Left renal pelvis (tissue), 4 donors: ENCODE results near the gene PNKD. TPM values are rescaled to one million over a fixed set of nuclear protein-coding genes. Genes with fewer than 3 reads are reported as not detected.

Source experiments
- DNase-seq, 4 donors: peaks; one replicate each; pipeline ENCODE4 v3.0.0-alpha.2; 2013; ENCODE audit warnings: low read depth in 4 of 4, low spot score in 3 of 4
- polyA plus RNA-seq, 4 donors: library from polyadenylated mRNA; unstranded; fragments of 120-200 nt; gene quantifications; one replicate each; pipeline ENCODE4 v1.2.1, GENCODE V29; 2013; ENCODE audit not compliant: insufficient read length in 4 of 4

Gene PNKD
- polyA plus RNA-seq, 4 donors, result 46.5 to 127 (median 96.1) TPM

DNA sequence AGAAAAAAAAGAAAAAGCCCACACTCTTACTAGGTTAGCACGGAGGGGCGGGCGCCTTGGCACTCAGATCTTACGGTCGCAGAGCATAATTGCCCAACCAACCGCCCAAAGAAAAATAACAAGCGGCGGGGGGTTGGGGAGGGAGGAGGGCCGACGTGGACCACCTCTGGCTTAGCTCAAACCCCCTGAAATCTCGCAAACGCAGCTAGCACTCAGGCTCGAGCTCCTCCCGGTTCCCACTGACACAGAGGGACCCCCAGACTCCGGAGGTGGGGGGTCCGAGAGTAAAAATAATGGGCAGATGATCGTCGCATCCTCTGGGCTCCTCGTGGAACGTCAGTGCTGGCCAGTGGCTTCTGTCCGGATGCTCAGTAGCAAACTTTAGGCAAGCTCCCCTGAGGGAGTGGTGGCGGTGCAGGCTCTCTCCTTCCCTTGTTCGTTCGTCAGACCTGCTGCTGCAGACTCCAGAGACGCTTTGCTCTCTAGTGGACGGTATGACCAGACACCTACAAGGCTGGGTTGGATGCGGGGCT, 98.4 kb downstream of the PNKD start:
- no peak for DNase-seq

DNA sequence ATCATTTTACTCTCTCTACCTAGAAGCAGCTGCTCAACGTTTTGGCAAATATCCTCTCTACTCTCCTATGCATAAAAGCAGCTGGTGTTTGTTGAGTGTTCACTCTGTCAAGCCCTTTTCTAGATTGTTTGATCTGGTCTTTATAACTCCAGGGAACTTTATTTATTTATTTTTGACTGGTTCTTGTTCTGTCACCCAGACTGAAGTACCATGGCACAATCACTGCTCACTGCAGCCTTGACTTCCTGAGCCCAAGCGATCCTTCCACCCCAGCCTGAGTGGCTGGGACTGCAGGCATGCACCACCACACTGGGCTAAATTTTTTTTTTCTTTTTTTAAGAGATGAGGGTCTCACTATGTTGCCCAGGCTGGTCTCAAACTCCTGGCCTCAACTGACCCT, 99.0 kb downstream of the PNKD start:
- DNase-seq, result no peak

DNA sequence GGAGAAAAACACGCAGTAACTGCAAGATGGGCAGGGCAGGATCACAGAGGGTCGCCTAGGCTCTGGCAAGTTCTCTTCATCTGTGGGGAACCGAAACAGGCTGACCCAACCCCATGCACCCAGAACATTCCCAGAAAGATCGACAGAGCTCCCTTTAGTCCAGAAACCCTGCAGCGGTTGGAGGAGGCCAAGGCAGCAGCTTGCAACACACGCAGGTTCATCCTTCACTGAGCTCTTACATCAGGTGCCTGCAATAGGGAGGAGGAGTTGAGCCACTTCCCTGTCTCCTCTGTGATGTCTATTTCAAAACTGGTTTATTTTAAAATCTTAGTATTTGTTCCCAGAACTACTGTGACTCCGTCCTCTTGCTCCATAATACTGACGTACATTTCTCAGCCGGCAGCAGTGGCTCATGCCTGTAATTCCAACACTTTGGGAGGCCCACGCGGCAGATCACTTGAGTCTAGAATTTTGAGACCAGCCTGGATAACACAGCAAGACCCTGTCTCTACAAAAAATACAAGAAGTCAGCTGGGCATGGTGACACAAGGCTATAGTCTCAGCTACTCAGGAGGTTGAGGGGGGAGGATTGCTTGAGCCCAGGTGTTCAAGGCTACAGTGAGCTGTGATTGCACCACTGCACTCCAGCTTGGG, 100.2 kb downstream of the PNKD start:
- no peak for DNase-seq

DNA sequence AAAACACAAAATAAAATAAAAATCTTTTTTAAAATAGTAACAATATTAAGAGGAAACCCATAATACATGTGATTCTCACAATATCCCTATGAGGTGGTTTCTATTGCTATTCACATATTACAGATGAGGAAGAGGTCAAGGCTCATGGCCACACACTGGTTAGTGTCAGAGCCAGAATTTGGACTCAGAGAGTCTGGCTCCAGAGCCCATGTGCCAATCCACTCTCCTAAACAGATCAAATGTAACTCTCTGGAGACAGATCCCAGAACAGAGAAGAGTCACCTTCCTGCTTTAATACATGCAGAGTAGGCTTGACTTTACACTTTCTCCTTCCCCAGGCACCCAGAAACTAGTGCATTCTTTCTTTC, 101.6 kb downstream of the PNKD start:
- DNase-seq, result no peak

DNA sequence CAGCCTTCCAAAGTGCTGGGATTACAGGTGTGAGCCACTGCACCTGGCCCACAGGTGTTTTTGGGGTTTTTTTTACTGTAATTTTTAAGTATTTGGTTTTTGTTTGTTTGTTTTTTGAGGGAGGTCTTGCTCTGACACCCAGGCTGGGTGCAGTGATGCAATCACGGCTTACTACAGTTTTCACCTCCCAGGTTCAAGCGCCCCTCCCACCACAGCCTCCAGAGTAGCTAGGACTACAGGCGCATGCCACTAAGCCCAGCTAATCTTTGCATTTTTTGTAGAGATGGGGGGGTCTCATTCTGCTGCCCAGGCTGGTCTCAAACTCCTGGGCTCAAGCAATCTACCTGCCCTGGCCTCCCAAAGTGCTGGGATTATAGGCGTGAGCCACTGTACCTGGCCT, 104.5 kb downstream of the PNKD start:
- DNase-seq, result no peak

DNA sequence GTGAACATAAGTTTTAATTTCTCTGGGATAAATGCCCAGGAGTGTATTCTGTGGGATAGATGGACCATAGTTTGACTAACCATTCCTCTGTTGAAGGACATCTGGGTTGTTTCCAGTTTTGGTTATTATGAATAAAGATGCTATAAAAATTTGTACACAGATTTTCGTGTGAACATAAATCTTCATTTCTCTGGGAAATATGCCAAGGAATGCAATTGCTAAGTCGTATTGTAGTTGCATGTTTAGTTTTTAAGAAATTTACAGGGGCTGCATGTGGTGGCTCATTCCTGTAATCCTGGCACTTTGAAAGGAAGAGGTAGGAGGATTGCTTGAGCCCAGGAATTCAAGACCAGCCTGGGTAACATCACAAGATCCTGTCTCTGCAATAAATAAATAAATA, 104.9 kb downstream of the PNKD start:
- DNase-seq, result no peak

DNA sequence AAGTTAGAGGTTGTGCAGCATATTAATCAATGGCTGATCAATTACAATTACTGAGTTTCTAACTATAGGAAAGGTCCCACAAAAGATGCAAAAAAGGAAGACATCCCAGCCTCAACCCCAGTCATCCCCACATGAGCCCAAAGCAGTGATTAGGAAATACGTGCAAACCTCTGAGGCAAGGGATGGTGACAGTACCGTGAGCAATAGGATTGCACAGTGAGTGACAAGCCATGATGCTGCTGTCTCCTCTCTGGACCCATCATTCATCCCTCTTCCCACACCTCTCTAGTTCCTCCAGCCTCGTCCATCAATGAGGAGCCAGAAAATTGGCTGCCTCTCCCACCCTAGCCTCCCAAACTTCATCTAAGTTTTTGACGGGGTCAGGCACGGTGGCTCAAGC, 107.7 kb downstream of the PNKD start:
- DNase-seq, result no peak

DNA sequence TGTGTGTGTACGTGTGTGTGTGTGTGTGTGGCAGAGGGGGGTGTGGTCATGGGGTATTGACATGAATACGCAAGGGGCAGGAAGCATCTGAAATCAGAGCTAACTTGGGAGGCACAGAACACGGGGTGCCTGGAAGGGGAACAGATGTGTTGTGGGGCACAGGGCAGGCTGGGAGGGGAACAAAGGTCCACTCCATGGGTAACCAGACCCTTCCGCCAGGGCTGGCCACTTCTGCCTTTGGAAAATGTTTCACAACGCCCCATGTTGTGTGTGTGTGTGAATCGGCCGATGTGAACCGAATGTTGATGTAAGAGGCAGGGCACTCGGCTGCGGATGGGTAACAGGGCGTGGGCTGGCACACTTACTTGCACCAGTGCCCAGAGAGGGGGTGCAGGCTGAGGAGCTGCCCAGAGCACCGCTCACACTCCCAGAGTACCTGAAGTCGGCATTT, 111.6 kb downstream of the PNKD start, which contains the start of gene SLC11A1:
SLC11A1 (plus strand) TSS at position 358 of the 451 bp plus-strand sequence. CDS start 96 bp downstream, outside the sequence.
- DNase-seq, result no peak

DNA sequence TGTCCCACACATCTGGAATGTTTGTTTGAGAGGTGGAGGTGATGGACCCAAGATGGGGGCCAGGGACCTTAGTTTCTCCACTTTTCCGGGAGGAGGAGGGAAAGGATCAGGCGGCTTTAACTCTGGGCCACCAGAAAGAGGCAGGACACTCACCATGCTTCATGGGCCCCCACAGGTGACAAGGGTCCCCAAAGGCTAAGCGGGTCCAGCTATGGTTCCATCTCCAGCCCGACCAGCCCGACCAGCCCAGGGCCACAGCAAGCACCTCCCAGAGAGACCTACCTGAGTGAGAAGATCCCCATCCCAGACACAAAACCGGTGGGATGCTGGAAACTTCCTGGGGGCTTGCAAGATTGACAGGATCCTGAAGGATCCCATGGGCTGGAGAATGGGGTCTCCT, 112.5 kb downstream of the PNKD start:
- no peak for DNase-seq

DNA sequence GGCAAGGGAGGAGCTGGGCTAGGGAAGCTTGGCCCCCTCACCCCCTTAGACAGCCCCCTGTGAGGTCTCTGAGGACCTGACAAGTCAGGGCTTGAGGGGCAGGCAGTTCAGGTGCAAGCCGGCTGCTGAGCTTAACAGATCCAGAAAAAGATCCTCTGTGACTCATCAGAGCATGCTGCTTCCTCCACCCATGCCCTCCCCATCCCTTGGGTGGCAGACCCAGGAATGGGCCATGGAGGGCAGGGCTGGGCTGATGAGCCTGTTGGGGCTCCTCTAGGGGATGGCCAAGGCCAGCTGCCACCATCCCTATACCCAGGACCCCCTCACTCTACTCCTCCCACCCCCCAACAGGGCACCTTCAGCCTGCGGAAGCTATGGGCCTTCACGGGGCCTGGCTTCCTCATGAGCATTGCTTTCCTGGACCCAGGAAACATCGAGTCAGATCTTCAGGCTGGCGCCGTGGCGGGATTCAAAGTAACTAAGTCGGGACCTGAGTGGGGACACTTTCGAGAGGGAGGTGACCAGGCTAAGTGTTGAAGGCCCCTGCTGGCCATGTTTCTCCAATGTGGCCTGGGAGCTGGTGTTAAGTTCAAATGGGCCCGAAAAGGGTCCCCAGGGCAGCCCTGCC, 113.7 kb downstream of the PNKD start:
- DNase-seq, result no peak

DNA sequence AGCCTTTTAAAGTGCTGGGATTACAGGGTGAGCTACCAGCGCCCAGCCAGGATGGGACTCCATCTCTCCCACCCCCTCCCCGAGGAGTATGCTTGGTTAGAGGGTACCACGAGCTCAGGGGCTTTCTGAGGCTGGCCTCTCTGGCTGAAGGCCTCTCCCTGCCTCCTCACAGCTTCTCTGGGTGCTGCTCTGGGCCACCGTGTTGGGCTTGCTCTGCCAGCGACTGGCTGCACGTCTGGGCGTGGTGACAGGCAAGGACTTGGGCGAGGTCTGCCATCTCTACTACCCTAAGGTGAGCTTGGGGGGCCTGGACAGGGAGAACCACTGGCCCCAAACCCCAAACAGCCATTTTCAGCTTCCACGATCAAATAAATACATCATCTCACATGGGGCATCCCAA, 114.7 kb downstream of the PNKD start:
- DNase-seq, result no peak

DNA sequence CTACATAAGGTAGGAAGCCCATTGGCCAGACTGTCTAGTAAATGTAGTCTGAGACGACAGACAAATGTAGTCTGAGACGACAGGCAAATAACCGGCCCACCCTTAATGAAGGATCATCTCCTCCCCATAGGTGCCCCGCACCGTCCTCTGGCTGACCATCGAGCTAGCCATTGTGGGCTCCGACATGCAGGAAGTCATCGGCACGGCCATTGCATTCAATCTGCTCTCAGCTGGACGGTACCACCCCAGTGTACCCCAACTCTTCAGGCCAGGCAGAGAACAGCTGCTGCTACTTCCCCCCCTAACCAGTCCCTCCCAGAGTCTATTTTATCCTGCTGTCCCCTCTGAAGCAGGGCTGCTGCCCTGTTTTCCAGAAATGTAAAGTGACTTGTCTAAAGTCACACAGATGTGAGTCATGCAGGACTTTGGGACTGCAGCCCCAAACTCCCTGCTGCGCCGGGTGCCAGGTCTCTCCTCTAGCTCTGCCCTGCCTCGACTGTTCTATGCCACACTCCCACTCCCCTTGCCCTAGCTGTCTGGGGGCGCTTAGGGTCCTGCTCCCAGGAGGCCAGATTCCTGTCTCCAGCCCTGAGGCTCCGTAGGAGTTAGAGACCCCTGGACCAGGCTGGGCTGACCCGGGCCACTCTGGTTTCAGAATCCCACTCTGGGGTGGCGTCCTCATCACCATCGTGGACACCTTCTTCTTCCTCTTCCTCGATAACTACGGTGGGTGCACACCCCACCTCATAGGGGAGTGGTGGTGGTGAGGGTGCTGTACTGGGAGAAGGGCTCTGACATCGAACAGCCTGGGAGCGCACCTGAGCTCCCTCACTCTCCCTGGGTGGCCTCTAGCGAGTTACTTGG, 116.4 kb downstream of the PNKD start:
- DNase-seq, result no peak

DNA sequence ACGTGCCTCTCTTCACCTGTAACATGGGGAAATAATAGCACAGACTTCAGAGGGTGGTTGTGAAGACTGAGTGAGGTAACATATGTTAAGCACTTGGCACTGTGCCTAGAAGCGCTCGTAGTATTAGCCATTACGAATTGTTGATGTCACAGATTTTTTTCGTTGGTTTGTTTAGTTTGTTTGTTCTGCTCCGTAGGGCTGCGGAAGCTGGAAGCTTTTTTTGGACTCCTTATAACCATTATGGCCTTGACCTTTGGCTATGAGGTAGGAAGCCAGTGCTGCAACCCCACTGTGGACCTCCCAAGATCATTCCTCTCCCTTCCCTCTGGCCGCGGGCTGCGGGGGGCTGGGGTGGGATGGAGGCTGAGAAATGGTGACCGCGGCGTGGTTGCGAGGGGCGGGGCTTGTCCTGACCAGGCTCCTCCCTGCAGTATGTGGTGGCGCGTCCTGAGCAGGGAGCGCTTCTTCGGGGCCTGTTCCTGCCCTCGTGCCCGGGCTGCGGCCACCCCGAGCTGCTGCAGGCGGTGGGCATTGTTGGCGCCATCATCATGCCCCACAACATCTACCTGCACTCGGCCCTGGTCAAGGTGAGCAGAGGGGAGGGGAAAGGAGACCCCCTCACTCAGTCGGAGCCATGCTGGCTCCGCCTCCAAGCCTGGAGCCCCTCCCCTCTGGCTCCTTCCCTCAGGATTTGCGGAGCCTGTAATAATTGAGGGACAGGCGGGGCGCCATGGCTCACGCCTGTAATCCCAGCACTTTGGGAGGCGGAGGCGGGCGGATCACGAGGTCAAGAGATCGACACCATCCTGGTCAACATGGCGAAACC, 117.3 kb downstream of the PNKD start:
- DNase-seq, result no peak

DNA sequence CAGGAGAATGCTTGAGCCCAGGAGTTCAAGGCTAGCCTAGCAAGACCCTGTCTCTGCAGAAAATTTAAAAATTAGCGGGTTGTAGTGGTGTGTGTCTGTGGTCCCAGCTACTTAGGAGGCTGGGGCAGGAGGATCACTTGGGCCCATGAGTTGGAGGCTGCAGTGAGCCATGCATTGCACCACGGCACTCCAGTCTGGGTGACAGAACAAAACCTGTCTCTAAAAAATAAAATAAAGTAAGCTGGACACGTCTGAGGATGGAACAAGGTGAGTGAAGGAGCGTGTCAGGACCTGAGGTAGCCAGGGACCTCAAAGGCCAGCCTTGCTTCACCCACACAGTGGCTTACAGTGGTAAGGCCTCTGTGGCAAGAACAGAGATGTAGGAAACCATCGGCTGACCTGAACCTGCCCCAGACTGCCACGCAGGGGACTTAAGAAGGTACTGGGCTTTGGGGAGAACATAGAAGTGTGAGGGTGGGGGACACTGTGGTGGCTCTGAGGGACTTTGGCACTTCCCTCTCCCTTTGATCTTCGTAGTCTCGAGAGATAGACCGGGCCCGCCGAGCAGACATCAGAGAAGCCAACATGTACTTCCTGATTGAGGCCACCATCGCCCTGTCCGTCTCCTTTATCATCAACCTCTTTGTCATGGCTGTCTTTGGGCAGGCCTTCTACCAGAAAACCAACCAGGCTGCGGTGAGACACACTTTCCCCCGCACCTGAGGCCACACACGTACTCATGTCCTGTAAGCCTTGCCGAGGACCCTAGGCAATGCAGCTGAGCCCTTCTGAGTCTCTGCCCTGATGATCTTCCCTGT, 119.2 kb downstream of the PNKD start:
- DNase-seq, result no peak

DNA sequence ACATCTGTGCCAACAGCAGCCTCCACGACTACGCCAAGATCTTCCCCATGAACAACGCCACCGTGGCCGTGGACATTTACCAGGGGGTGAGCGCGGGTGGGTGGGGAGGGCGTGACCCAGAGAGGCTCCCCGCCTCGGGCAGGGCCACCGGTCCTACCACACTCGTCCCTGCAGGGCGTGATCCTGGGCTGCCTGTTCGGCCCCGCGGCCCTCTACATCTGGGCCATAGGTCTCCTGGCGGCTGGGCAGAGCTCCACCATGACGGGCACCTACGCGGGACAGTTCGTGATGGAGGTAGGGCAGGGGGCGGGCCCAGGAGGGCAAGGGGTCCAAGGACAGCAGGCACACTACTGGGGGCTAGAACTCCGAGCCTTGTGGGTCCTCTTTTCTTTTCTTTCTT, 120.9 kb downstream of the PNKD start:
- no peak for DNase-seq

DNA sequence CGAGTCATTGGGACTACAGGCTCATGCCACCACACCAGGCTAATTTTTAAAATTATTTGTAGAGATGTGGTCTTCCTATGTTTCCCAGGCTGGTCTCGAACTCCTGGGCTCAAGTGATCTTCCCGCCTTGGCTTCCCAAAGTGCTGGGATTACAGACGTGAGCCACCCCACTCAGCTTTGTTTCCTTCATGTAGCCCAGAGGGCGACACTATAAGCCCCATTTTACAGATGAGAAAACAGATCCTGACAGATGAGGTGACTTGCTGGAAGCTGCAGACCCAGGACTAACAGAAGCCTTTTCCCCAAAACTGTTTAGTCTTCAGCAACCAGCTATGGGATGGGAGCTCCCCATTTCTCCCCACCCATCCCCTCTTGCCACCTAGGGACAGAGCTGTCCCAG, 122.1 kb downstream of the PNKD start:
- no peak for DNase-seq

DNA sequence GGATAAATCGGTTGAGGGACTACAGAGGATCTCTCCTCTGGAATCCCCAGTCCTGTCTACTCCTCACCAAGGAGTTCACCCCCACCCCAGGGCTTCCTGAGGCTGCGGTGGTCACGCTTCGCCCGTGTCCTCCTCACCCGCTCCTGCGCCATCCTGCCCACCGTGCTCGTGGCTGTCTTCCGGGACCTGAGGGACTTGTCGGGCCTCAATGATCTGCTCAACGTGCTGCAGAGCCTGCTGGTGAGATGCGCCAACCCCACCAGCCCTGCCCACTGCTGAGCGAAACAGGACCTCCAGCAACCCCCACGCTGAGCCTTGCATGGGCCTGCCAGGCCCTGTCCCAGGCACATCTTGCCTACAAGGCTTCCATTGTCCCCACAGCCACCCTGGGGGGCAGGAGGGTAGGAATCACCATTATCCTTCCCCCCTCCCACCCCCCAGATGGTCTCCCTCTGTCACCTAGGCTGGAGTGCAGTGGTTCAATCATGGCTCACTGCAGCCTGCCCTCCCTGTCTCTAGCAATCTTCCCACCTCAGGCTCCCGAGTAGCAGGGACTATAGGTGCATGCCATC, 122.7 kb downstream of the PNKD start:
- DNase-seq, result no peak

DNA sequence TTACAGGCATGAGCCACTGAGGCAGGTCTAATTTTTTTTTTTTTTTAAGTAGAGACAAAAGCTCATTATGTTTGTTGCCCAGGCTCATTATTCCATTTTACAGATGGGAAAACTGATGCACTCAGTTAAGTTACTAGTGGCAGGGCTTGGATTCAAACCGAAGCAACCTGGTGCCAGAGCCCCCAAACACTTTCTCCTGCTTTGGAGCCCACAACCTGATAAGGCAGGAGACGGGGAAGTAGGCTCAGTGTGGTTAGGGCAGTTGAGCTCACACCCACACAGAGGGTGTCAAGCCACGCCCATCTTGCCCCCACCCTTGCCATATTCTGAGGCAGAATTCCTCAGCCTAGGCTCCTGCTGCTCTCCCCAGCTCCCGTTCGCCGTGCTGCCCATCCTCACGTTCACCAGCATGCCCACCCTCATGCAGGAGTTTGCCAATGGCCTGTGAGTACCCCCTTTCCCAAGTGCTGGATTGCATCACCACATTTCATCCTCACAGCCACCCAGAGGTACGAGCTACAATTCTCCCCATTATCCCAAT, 123.5 kb downstream of the PNKD start:
- no peak for DNase-seq
